Measurements from ENCODE around the gene PAXIP1.

Gene PAXIP1

GRCh38 chr7:154994996-154995395 is 7.9 kb downstream of the PAXIP1 start:
- no peak overlapping the region for H3K27ac ChIP-seq (ENCODE audit: extremely low read depth, low read depth, low read length)
- H3K4me3 ChIP-seq (ENCODE audit: low read depth, low read length), result no peak overlapping the region
- H3K4me1 ChIP-seq (ENCODE audit: control insufficient read depth, insufficient read depth, low read length), result no peaks in the 10 kb centered on the region
- H3K36me3 ChIP-seq (ENCODE audit: control insufficient read depth in 2 of 2, insufficient read depth in 1 of 2, low read length in 2 of 2), result peaks cover 6 to 90% of the 10 kb centered on the region in 2 experiments
- H3K9me3 ChIP-seq (ENCODE audit: control insufficient read depth, insufficient read depth, low read depth, low read length), result no peaks in the 10 kb centered on the region
- CTCF ChIA-PET, result interaction anchor here (0.6 to 1.4 kb wide), 3 partner anchors 10 to 97 kb away, joined by 3 read pairs; no protein-coding TSS in a partner anchor
- POLR2A ChIA-PET, result interaction anchor here (1.2 kb wide), 1 partner anchor 9 kb away, joined by 4 read pairs; no protein-coding TSS in a partner anchor
- TF ChIP-seq ZNF184 (tag by site-specific recombination; IDR thresholded peaks at IDR 0.05) (no peak), HOXD13 (CRISPR knock-in tag; IDR thresholded peaks at IDR 0.05; ENCODE audit: borderline replicate concordance) (no peak), AEBP2 (tag by site-specific recombination; IDR thresholded peaks at IDR 0.05; ENCODE audit: borderline replicate concordance) (no peak), ZNF138 (tag by site-specific recombination; IDR thresholded peaks at IDR 0.05; ENCODE audit: borderline replicate concordance) (no peak), ZSCAN5A (tag by site-specific recombination; IDR thresholded peaks at IDR 0.05) (no peak), REPIN1 (tag by site-specific recombination; IDR thresholded peaks at IDR 0.05; ENCODE audit: low read depth) (no peak), ZNF366 (tag by site-specific recombination; conservative IDR thresholded peaks at IDR 0.05) (no peak), ZNF548 (tag by site-specific recombination; IDR thresholded peaks at IDR 0.05) (no peak), ZNF398 (tag by site-specific recombination; IDR thresholded peaks at IDR 0.05) (no peak), ZNF155 (tag by site-specific recombination; IDR thresholded peaks at IDR 0.05) (no peak), BCL11A (tag by site-specific recombination; IDR thresholded peaks at IDR 0.05; ENCODE audit: low read depth) (no peak), ZXDB (tag by site-specific recombination; IDR thresholded peaks at IDR 0.05) (no peak), PRDM2 (tag by site-specific recombination; IDR thresholded peaks at IDR 0.05; ENCODE audit: borderline replicate concordance) (no peak), ZNF140 (tag by site-specific recombination; IDR thresholded peaks at IDR 0.05) (no peak), ZNF585B (tag by site-specific recombination; IDR thresholded peaks at IDR 0.05) (no peak), ZNF629 (tag by site-specific recombination; IDR thresholded peaks at IDR 0.05) (no peak), ZBTB44 (tag by site-specific recombination; IDR thresholded peaks at IDR 0.05) (no peak), GLI2 (tag by site-specific recombination; IDR thresholded peaks at IDR 0.05; ENCODE audit: borderline replicate concordance, low read depth) (no peak), ZNF518A (tag by site-specific recombination; conservative IDR thresholded peaks at IDR 0.05; ENCODE audit: low read depth) (no peak)
